HUDEP-2 (cell line): ENCODE data around the gene CALY.

Experiments
- DNase-seq, 76 experiments: peaks; one replicate each; lab custom pipeline; 2025; ENCODE audit not compliant: unreplicated experiment in 76 of 76; lab: John Stamatoyannopoulos, UW

CALY gene

GRCh38 chr10:133353202-133353959 is 16.7 kb upstream of the CALY start:
- no peak for DNase-seq

GRCh38 chr10:133351408-133352318 is 15.0 kb upstream of the CALY start:
- peak in 3 of 76 experiments; percentile 10 to 20 (median 10) for DNase-seq

- no peak for DNase-seq
Observed at GRCh38 chr10:133350950-133351329, 14.2 kb upstream of the CALY start.

GRCh38 chr10:133350283-133350949 is 13.7 kb upstream of the CALY start:
- DNase-seq = no peak

- DNase-seq = no peak
Observed at GRCh38 chr10:133349577-133350011, 12.9 kb upstream of the CALY start.

GRCh38 chr10:133349160-133349568 is 12.5 kb upstream of the CALY start:
- DNase-seq = no peak

GRCh38 chr10:133347710-133348517 is 11.2 kb upstream of the CALY start:
- no peak for DNase-seq

- DNase-seq = no peak
Observed at GRCh38 chr10:133346413-133346812, 9.7 kb upstream of the CALY start.

- DNase-seq = no peak
Observed at GRCh38 chr10:133344236-133344635, 7.5 kb upstream of the CALY start.

GRCh38 chr10:133343558-133343957 is 6.9 kb upstream of the CALY start:
- no peak for DNase-seq

- DNase-seq = no peak
Observed at GRCh38 chr10:133342942-133343341, 6.2 kb upstream of the CALY start.

- no peak for DNase-seq
Observed at GRCh38 chr10:133341983-133342382, 5.3 kb upstream of the CALY start.

GRCh38 chr10:133339708-133340380 is 3.1 kb upstream of the CALY start:
- no peak for DNase-seq

GRCh38 chr10:133338080-133339071 is 1.7 kb upstream of the CALY start:
- DNase-seq = no peak

GRCh38 chr10:133337370-133337725 is 652 bp upstream of the CALY start:
- no peak for DNase-seq

- no peak for DNase-seq
Observed at GRCh38 chr10:133336118-133336576, 549 bp downstream of the CALY start.

GRCh38 chr10:133335246-133336117 is 1.2 kb downstream of the CALY start:
- peak in 22 of 76 experiments; percentile 1 to 49 (median 22) for DNase-seq
